Measurements from ENCODE around the gene ASCC1.

The ASCC1 gene

GRCh38 chr10:72085166-72085565 lies 130.9 kb downstream of the ASCC1 start:
- TF ChIP-seq YY1 (IDR thresholded peaks at IDR 0.05; ENCODE audit: insufficient read depth, insufficient read length) (no peak), SUZ12 (IDR thresholded peaks at IDR 0.05; ENCODE audit: extremely low read depth, insufficient read depth, insufficient read length) (no peak), ZNF274 (IDR thresholded peaks at IDR 0.05; ENCODE audit: low read depth, low read length) (no peak)
- Histone ChIP-seq H3K27me3 (ENCODE audit: insufficient read depth, insufficient read length) (peaks cover 65% of the 10 kb centered on the region), H3K9me3 (ENCODE audit: insufficient read depth, low read length) (no peaks in the 10 kb centered on the region), H3K4me3 (ENCODE audit: insufficient read length, low read depth) (no peak overlapping the region), H3K4me1 (ENCODE audit: insufficient read depth, insufficient read length) (no peaks in the 10 kb centered on the region), H3K36me3 (ENCODE audit: insufficient read depth, insufficient read length, low read length) (no peaks in the 10 kb centered on the region), H3K9ac (ENCODE audit: insufficient read length, low read depth) (no peak overlapping the region)
- no peak for DNase-seq (ENCODE audit: low read depth, low spot score)

GRCh38 chr10:72083790-72084459 lies 132.2 kb downstream of the ASCC1 start:
- Histone ChIP-seq H3K27me3 (ENCODE audit: insufficient read depth, insufficient read length) (peaks cover 54% of the 10 kb centered on the region), H3K4me3 (ENCODE audit: insufficient read length, low read depth) (no peak overlapping the region), H3K9ac (ENCODE audit: insufficient read length, low read depth) (no peak overlapping the region), H3K36me3 (ENCODE audit: insufficient read depth, insufficient read length, low read length) (no peaks in the 10 kb centered on the region), H3K4me1 (ENCODE audit: insufficient read depth, insufficient read length) (no peaks in the 10 kb centered on the region), H3K9me3 (ENCODE audit: insufficient read depth, low read length) (no peaks in the 10 kb centered on the region)
- TF ChIP-seq ZNF274 (IDR thresholded peaks at IDR 0.05; ENCODE audit: low read depth, low read length) (no peak), YY1 (IDR thresholded peaks at IDR 0.05; ENCODE audit: insufficient read depth, insufficient read length) (no peak)
- no peak for DNase-seq (ENCODE audit: low read depth, low spot score)

- no peak overlapping the region for H3K9ac ChIP-seq (ENCODE audit: insufficient read length, low read depth)
- peaks cover 46% of the 10 kb centered on the region for H3K27me3 ChIP-seq (ENCODE audit: insufficient read depth, insufficient read length)
Measured at GRCh38 chr10:72082856-72083789, 133.0 kb downstream of the ASCC1 start.

GRCh38 chr10:72081772-72082590 lies 134.1 kb downstream of the ASCC1 start:
- Histone ChIP-seq H3K9ac (ENCODE audit: insufficient read length, low read depth) (no peak overlapping the region), H3K9me3 (ENCODE audit: insufficient read depth, low read length) (no peaks in the 10 kb centered on the region), H3K4me1 (ENCODE audit: insufficient read depth, insufficient read length) (no peaks in the 10 kb centered on the region), H3K27me3 (ENCODE audit: insufficient read depth, insufficient read length) (peaks cover 35% of the 10 kb centered on the region), H3K4me3 (ENCODE audit: insufficient read length, low read depth) (no peak overlapping the region), H3K36me3 (ENCODE audit: insufficient read depth, insufficient read length, low read length) (no peaks in the 10 kb centered on the region)
- DNase-seq (ENCODE audit: low read depth, low spot score), result no peak
- TF ChIP-seq YY1 (IDR thresholded peaks at IDR 0.05; ENCODE audit: insufficient read depth, insufficient read length), result no peak
- TF ChIP-seq ZNF274 (IDR thresholded peaks at IDR 0.05; ENCODE audit: low read depth, low read length), result no peak
- no peak for TF ChIP-seq SUZ12 (IDR thresholded peaks at IDR 0.05; ENCODE audit: extremely low read depth, insufficient read depth, insufficient read length)

More at GRCh38 chr10:72082856-72083789, 133.0 kb downstream of the ASCC1 start:
- no peak for DNase-seq (ENCODE audit: low read depth, low spot score)
- no peak for TF ChIP-seq YY1 (IDR thresholded peaks at IDR 0.05; ENCODE audit: insufficient read depth, insufficient read length)
- TF ChIP-seq SUZ12 (IDR thresholded peaks at IDR 0.05; ENCODE audit: extremely low read depth, insufficient read depth, insufficient read length), result no peak
- no peak for TF ChIP-seq ZNF274 (IDR thresholded peaks at IDR 0.05; ENCODE audit: low read depth, low read length)
- Histone ChIP-seq H3K36me3 (ENCODE audit: insufficient read depth, insufficient read length, low read length) (no peaks in the 10 kb centered on the region), H3K4me1 (ENCODE audit: insufficient read depth, insufficient read length) (no peaks in the 10 kb centered on the region), H3K4me3 (ENCODE audit: insufficient read length, low read depth) (no peak overlapping the region), H3K9me3 (ENCODE audit: insufficient read depth, low read length) (no peaks in the 10 kb centered on the region)

GRCh38 chr10:72081210-72081609 lies 134.9 kb downstream of the ASCC1 start:
- DNase-seq (ENCODE audit: low read depth, low spot score), result no peak
- H3K4me1 ChIP-seq (ENCODE audit: insufficient read depth, insufficient read length), result no peaks in the 10 kb centered on the region
- H3K36me3 ChIP-seq (ENCODE audit: insufficient read depth, insufficient read length, low read length), result no peaks in the 10 kb centered on the region

GRCh38 chr10:72080042-72080975 lies 135.8 kb downstream of the ASCC1 start:
- Histone ChIP-seq H3K4me3 (ENCODE audit: insufficient read length, low read depth) (no peak overlapping the region), H3K9ac (ENCODE audit: insufficient read length, low read depth) (no peak overlapping the region), H3K9me3 (ENCODE audit: insufficient read depth, low read length) (no peaks in the 10 kb centered on the region), H3K4me1 (ENCODE audit: insufficient read depth, insufficient read length) (peaks cover 4% of the 10 kb centered on the region), H3K36me3 (ENCODE audit: insufficient read depth, insufficient read length, low read length) (no peaks in the 10 kb centered on the region), H3K27me3 (ENCODE audit: insufficient read depth, insufficient read length) (peaks cover 18% of the 10 kb centered on the region)
- no peak for DNase-seq (ENCODE audit: low read depth, low spot score)
- TF ChIP-seq SUZ12 (IDR thresholded peaks at IDR 0.05; ENCODE audit: extremely low read depth, insufficient read depth, insufficient read length) (no peak), YY1 (IDR thresholded peaks at IDR 0.05; ENCODE audit: insufficient read depth, insufficient read length) (no peak), ZNF274 (IDR thresholded peaks at IDR 0.05; ENCODE audit: low read depth, low read length) (no peak)

More at GRCh38 chr10:72081210-72081609, 134.9 kb downstream of the ASCC1 start:
- Histone ChIP-seq H3K9ac (ENCODE audit: insufficient read length, low read depth) (no peak overlapping the region), H3K9me3 (ENCODE audit: insufficient read depth, low read length) (no peaks in the 10 kb centered on the region), H3K27me3 (ENCODE audit: insufficient read depth, insufficient read length) (peaks cover 27% of the 10 kb centered on the region), H3K4me3 (ENCODE audit: insufficient read length, low read depth) (no peak overlapping the region)
- TF ChIP-seq ZNF274 (IDR thresholded peaks at IDR 0.05; ENCODE audit: low read depth, low read length) (no peak), SUZ12 (IDR thresholded peaks at IDR 0.05; ENCODE audit: extremely low read depth, insufficient read depth, insufficient read length) (no peak), YY1 (IDR thresholded peaks at IDR 0.05; ENCODE audit: insufficient read depth, insufficient read length) (no peak)

All from NT2/D1 (cell line).